BLaER1 (cell line): ENCODE data around the gene TADA3.

Experiments
- H3K27ac ChIP-seq: shearing (Covaris generic); formaldehyde crosslinking; 2 replicates; pipeline ENCODE4 v1.8.1; 2022
- H3K27me3 ChIP-seq: shearing (Covaris generic); formaldehyde crosslinking; 2 replicates; pipeline ENCODE4 v1.8.1; 2022
- H3K36me3 ChIP-seq: shearing (Covaris generic); formaldehyde crosslinking; 2 replicates; pipeline ENCODE4 v1.8.1; 2022
- H3K4me1 ChIP-seq: shearing (Covaris generic); formaldehyde crosslinking; 2 replicates; pipeline ENCODE4 v1.8.1; 2022
- H3K4me2 ChIP-seq: shearing (Covaris generic); formaldehyde crosslinking; 2 replicates; pipeline ENCODE4 v1.8.1; 2022
- H3K4me3 ChIP-seq: shearing (Covaris generic); formaldehyde crosslinking; 2 replicates; pipeline ENCODE4 v1.8.1; 2022
- H3K9ac ChIP-seq: shearing (Covaris generic); formaldehyde crosslinking; 2 replicates; pipeline ENCODE4 v1.8.1; 2022
- H3K9me3 ChIP-seq: shearing (Covaris generic); formaldehyde crosslinking; 2 replicates; pipeline ENCODE4 v1.8.1; 2022
- H4K20me1 ChIP-seq: shearing (Covaris generic); formaldehyde crosslinking; 2 replicates; pipeline ENCODE4 v1.8.1; 2022
- Cebpa-rat ChIP-seq: shearing (Covaris generic); IDR thresholded peaks from 2 replicates; pipeline ENCODE4 v1.8.1; 2022

TADA3 gene, protein sequence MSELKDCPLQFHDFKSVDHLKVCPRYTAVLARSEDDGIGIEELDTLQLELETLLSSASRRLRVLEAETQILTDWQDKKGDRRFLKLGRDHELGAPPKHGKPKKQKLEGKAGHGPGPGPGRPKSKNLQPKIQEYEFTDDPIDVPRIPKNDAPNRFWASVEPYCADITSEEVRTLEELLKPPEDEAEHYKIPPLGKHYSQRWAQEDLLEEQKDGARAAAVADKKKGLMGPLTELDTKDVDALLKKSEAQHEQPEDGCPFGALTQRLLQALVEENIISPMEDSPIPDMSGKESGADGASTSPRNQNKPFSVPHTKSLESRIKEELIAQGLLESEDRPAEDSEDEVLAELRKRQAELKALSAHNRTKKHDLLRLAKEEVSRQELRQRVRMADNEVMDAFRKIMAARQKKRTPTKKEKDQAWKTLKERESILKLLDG

DNA sequence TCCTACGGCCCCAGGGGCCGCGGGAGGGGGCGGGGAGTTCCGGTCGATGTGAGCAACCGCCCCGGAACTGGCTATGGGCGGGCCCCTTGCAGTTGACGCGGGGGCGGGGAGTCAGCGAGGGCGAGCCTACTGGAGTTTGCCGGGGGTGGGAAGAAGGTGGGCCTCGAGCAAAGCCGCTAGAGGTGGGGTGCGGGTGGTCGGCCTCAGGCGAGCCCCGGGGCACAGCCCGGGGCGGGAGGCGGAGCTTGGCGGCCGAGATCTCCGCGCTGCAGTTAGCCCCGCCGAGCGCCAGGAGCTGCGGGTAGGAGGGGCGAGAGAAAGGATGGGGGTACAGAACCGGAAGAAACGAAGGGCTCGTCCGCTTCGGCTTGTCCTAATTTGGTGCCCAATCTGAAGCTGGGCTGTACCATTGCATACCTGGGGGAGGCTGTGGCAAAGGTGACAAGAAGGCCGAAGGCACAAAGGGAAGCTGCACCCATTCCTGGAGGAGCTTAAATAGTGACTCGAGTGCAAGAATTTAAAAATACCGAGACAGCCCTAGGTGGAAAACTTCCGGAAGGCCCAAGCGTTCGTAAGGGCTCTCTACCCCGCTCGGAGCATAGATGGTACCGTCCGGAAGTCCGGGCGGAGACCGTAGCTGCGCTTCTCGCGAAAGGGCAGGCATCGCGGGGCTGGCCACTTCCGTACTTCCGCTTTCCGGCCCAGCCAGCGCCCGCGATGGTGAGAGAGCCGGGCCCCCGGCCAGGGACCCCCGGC, at the start of gene TADA3, which contains the start of gene ARPC4:
Gene TADA3, minus strand, starts transcription at position 69 of the 756 bp plus-strand sequence. CDS start 1,007 bp downstream, outside the sequence.
Gene ARPC4, plus strand, starts transcription at position 678 of the 756 bp plus-strand sequence. Its CDS starts 40 bp downstream, at position 718.
- H3K27ac ChIP-seq: peak within 1 kb of the TSS; percentile 99
- peak within 1 kb of the TSS; percentile 98 for H3K9ac ChIP-seq
- H3K4me1 ChIP-seq: peaks cover 37% of the 10 kb centered on the region
- peaks cover 44% of the 10 kb centered on the region for H4K20me1 ChIP-seq
- H3K4me3 ChIP-seq: peak within 1 kb of the TSS; percentile 98
- peak within 1 kb of the TSS; percentile 94 for H3K4me2 ChIP-seq
- H3K36me3 ChIP-seq: peaks cover 49% of the 10 kb centered on the region
- TF ChIP-seq Cebpa-rat: no peak
- H3K27me3 ChIP-seq: no peaks in the 10 kb centered on the region
- H3K9me3 ChIP-seq: no peaks in the 10 kb centered on the region

DNA sequence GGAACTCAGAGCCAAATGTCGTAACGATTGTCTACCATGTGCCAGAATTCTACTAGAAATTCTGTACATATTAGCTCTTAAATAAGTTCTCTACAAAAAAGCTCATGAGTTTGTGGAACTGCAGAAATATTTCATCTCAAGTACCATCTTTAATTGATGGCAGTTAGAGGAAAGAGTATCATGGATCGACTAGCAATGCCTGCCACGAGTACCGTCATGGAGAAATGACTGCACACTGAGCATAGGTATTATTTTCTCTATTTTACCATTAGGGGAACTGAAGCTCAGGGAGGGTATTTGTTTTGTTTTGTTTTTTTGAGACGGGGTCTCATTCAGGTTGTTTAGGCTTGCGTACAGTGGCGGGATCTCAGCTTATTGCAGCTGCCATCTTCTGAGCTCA, 48.7 kb upstream of the TADA3 start:
- Histone ChIP-seq H4K20me1 (no peaks in the 10 kb centered on the region), H3K27me3 (no peaks in the 10 kb centered on the region), H3K4me1 (peaks cover 31% of the 10 kb centered on the region), H3K4me3 (no peak overlapping the region), H3K9ac (no peak overlapping the region), H3K36me3 (peaks cover 60% of the 10 kb centered on the region), H3K9me3 (no peaks in the 10 kb centered on the region), H3K4me2 (no peak overlapping the region), H3K27ac (no peak overlapping the region)
- TF ChIP-seq Cebpa-rat: no peak

DNA sequence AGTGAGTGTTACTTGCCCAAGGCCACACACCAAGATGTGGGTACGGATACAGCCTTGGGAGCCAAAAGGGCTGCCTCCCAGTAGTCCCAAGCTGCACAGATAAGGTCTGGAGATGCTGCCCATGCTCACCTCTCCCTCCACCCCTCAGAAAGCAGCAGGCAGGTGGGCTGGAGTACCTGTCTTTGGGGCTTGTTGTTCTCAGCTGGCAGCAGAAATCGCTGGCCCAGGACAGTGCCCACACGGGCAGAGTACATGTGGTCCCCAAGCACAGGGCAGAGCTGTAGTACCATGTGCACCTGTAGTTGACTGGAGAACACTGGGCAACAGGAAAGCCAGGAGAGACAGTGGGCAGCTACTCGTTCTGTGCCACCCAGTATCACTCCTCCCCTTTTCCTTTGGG, 46.6 kb upstream of the TADA3 start:
- H4K20me1 ChIP-seq: no peaks in the 10 kb centered on the region
- H3K36me3 ChIP-seq: peaks cover 81% of the 10 kb centered on the region
- no peaks in the 10 kb centered on the region for H3K27me3 ChIP-seq
- no peak overlapping the region for H3K27ac ChIP-seq
- H3K4me3 ChIP-seq: no peak overlapping the region
- H3K9ac ChIP-seq: 0 out of 2 replicates have a peak overlapping the region, but pooled peaks have one; percentile 32
- H3K4me2 ChIP-seq: no peak overlapping the region
- TF ChIP-seq Cebpa-rat: no peak
- H3K4me1 ChIP-seq: peaks cover 24% of the 10 kb centered on the region
- H3K9me3 ChIP-seq: no peaks in the 10 kb centered on the region

DNA sequence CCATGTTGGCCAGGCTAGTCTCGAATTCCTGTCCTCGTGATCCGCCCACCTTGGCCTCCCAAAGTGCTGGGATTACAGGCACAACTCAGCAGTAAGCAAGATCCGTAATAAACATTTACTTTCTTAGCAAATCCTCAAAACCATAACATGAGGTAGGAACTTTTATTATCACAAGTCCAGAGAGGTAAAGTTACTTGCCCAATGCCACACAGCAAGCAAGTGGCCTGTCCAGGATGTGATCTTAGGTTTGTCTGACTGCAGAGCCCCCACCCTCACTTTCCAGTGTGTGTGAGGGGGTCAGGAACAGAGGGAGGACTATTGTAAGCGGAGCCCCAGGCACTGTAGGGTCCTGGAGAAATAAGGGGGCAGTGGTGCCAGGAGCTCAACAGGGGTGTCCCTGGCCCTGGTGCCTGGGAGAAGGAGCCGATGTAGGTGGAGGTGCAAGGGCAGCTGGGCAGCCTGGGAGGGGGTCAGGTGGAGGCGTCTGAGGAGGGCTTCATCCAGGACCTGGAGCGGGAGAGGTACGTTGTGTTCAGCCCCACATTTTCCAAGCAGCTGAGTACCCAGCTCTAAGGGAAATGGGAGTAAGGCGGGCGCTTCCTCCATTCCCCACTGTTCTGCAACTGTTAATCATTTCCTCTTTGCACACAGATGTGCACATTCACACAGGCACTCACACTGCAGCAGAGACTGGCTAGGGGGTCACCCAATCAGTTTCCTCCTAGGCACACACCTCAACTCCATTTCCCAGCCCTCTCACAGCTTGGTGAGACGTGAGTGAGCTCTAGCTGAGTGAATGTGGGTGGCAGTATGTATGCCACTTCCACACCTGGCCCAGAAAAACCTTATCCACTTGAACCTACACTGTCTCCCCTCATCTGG, 45.7 kb upstream of the TADA3 start:
- Histone ChIP-seq H3K4me2 (peak overlapping the region; percentile 24; the same call in 1 of the 2 replicates), H3K9me3 (no peaks in the 10 kb centered on the region), H3K36me3 (peaks cover 89% of the 10 kb centered on the region), H4K20me1 (no peaks in the 10 kb centered on the region), H3K27ac (no peak overlapping the region), H3K27me3 (no peaks in the 10 kb centered on the region), H3K4me3 (no peak overlapping the region), H3K9ac (0 out of 2 replicates have a peak overlapping the region, but pooled peaks have one; percentile 32), H3K4me1 (peaks cover 19% of the 10 kb centered on the region)
- no peak for TF ChIP-seq Cebpa-rat

DNA sequence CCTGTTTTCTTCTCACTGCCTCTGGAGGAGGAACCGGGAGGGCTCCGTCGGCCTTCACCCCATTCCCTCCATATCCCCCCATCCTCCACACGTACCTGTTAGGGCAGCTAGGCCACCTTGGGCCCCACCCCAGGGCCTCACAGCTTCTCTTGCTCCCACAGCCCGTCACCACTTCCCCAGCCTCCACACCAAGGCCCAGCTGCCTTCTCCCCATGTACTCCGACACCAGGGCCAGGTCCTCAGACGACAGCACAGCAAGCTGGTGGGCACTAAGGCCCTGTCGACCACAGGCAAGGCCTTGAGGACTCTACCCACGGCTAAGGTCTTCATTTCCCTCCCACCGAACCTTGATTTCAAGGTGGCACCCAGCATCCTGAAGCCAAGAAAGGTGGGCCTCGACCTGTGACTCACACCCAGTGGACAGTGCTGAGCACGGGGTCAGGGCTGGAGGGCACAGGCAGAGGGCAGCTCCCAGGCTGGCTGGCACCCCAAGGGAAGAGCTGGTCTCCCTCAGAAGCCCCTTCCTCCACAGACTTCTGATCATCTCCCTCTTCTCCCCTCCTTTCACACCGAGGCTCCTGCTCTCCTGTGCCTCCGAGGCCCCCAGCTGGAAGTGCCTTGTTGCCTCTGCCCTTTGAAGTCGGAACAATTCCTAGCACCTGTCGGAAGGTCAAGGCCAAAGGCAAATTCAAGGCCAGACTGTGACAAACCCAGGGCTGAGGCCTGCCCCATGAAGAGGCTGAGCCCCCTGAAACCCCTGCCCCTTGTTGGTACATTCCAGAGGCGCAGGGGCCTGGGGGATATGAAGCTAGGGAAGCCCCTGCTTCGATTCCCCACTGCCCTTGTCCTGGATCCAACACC, 42.5 kb upstream of the TADA3 start:
- TF ChIP-seq Cebpa-rat: no peak
- Histone ChIP-seq H3K9ac (no peak overlapping the region), H3K27me3 (no peaks in the 10 kb centered on the region), H3K9me3 (no peaks in the 10 kb centered on the region), H3K4me2 (no peak overlapping the region), H3K27ac (no peak overlapping the region), H3K4me1 (peaks cover 10% of the 10 kb centered on the region), H3K36me3 (peaks cover 89% of the 10 kb centered on the region), H3K4me3 (no peak overlapping the region), H4K20me1 (0 out of 2 replicates have a peak, but pooled peaks cover 4% of the 10 kb centered on the region)

DNA sequence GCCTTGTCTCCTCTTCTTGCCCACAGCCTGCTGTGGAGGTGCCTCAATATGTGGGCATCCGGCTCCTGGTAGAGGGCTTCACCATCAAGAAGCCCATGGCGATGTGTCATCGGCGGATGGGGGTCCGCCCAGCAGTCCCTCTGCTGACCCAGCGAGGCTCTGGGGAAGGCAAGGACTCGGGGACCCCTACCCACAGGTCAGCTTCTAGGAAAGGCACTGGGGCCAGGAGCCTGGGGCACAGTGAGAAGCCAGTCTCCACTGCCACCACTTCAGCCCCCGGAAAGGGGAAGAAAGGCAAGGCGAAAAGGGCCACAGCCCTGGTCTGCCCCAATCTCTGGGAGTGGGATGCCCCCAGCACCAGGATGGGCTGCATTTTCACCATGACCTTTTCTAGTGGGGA, 40.8 kb upstream of the TADA3 start:
- Histone ChIP-seq H3K27me3 (no peaks in the 10 kb centered on the region), H3K4me2 (no peak overlapping the region), H3K4me1 (peaks cover 3% of the 10 kb centered on the region), H4K20me1 (0 out of 2 replicates have a peak, but pooled peaks cover 4% of the 10 kb centered on the region), H3K27ac (no peak overlapping the region), H3K4me3 (no peak overlapping the region), H3K9ac (no peak overlapping the region), H3K9me3 (no peaks in the 10 kb centered on the region), H3K36me3 (peaks cover 86% of the 10 kb centered on the region)
- no peak for TF ChIP-seq Cebpa-rat

DNA sequence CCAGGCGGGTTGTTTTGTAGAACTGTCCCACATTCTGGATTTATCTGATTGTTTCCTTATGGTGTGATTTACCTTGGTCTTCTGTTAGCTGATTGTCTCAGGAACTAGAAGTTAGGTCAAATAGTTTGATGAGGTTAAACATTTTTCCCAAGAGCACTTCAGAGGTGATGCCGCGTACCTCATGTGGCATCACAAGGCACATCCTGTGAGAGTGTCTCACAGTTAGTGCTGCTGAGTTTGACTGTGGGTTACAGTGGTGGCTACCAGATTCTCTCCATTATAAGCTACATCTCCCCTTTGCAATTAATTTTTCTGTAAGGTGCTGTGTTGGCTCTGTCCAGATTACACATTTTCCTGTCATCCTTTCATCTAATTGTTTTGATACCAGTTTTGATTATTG, 39.0 kb upstream of the TADA3 start:
- Histone ChIP-seq H3K9me3 (no peaks in the 10 kb centered on the region), H3K4me3 (no peak overlapping the region), H3K27ac (no peak overlapping the region), H3K27me3 (no peaks in the 10 kb centered on the region), H3K36me3 (peaks cover 83% of the 10 kb centered on the region), H3K9ac (no peak overlapping the region), H4K20me1 (0 out of 2 replicates have a peak, but pooled peaks cover 4% of the 10 kb centered on the region), H3K4me1 (peaks cover 11% of the 10 kb centered on the region), H3K4me2 (no peak overlapping the region)
- TF ChIP-seq Cebpa-rat: no peak
